H1 (cell line): ENCODE results near the gene MX1. TPM values are rescaled to one million over a fixed set of nuclear protein-coding genes. Genes with fewer than 3 reads are reported as not detected.

Experiments used
- CTCF ChIA-PET: fragments of 300-600 bp; sonication (Branson Sonifier 250); formaldehyde crosslinking; loops from one replicate; lab custom pipeline; 2021; ENCODE audit not compliant: partially characterized antibody; lab: Charles Lee
- POLR2A ChIA-PET: fragments of 300-600 bp; sonication (Branson Sonifier 250); formaldehyde crosslinking; loops from one replicate; lab custom pipeline; 2021; ENCODE audit warnings: inconsistent platforms; ENCODE audit not compliant: partially characterized antibody; lab: Charles Lee
- DNase-seq, 2 experiments: peaks; one replicate each; pipeline versions ENCODE4 v3.0.0 to v3.0.0-alpha.2; 2010 to 2022; ENCODE audit warnings: low spot score in 2 of 2, low read depth in 1 of 2, mixed read lengths in 1 of 2
- FAIRE-seq: peaks from 2 replicates; lab custom pipeline; 2011; peaks lifted over from hg19 to GRCh38; lab: Jason Lieb, UNC
- H2AFZ ChIP-seq: 2 replicates; pipeline ENCODE4 v1.8.1; 2012; ENCODE audit warnings: low read length, inconsistent platforms
- H2AK5ac ChIP-seq: 2 replicates; pipeline ENCODE4 v1.6.1; 2013; ENCODE audit warnings: low read depth, low read length
- H2BK120ac ChIP-seq: replicated peaks from 2 replicates; pipeline ENCODE3; 2013; ENCODE audit warnings: low read depth, low read length, inconsistent platforms
- H2BK12ac ChIP-seq: 2 replicates; pipeline ENCODE4 v1.6.1; 2013; ENCODE audit warnings: low read depth, low read length
- H2BK15ac ChIP-seq: 2 replicates; pipeline ENCODE4 v1.6.1; 2013; ENCODE audit warnings: low read length
- H2BK20ac ChIP-seq: 2 replicates; pipeline ENCODE4 v1.6.1; 2013; ENCODE audit warnings: low read length
- H2BK5ac ChIP-seq: 2 replicates; pipeline ENCODE4 v1.6.1; 2013; ENCODE audit warnings: low read depth, low read length
- H3K14ac ChIP-seq: 2 replicates; pipeline ENCODE4 v1.6.1; 2013; ENCODE audit warnings: inconsistent platforms; ENCODE audit not compliant: insufficient read length
- H3K18ac ChIP-seq: 2 replicates; pipeline ENCODE4 v1.6.1; 2013; ENCODE audit warnings: low read length; ENCODE audit errors: extremely low read depth
- H3K23ac ChIP-seq: 2 replicates; pipeline ENCODE4 v1.6.1; 2013; ENCODE audit warnings: inconsistent platforms; ENCODE audit not compliant: insufficient read length
- H3K23me2 ChIP-seq: 2 replicates; pipeline ENCODE4 v1.6.1; 2013; ENCODE audit warnings: low read depth, low read length
- H3K27ac ChIP-seq: 2 replicates; pipeline ENCODE4 v1.6.1; 2011; ENCODE audit warnings: low read depth, low read length, inconsistent platforms
- H3K27me3 ChIP-seq, 4 experiments: replicated peaks in 1 of 4; 1 replicate in 1 of 4; 2 replicates in 3 of 4; pipeline versions ENCODE4 v1.6.1 to v1.8.1; 2011 to 2013; ENCODE audit warnings: low read length in 3 of 4, mild to moderate bottlenecking in 3 of 4, inconsistent platforms in 2 of 4, mixed read lengths in 2 of 4, moderate library complexity in 1 of 4; ENCODE audit not compliant: control insufficient read depth in 3 of 4, insufficient read depth in 3 of 4; ENCODE audit errors: extremely low read depth in 1 of 4
- H3K36me3 ChIP-seq, 4 experiments: 2 replicates each; pipeline versions ENCODE4 v1.6.1 to v1.8.1; 2011 to 2013; ENCODE audit warnings: mild to moderate bottlenecking in 4 of 4, low read length in 3 of 4, moderate library complexity in 2 of 4, control low read depth in 1 of 4, inconsistent platforms in 1 of 4; ENCODE audit not compliant: insufficient read depth in 4 of 4, control insufficient read depth in 2 of 4
- H3K4ac ChIP-seq: replicated peaks from 2 replicates; pipeline ENCODE3; 2013; ENCODE audit warnings: low read length, low read depth, mixed read lengths, inconsistent platforms; ENCODE audit not compliant: insufficient read length
- H3K4me1 ChIP-seq, 4 experiments: replicated peaks in 1 of 4; 1 replicate in 1 of 4; 2 replicates in 3 of 4; pipeline versions ENCODE4 v1.6.1 to v1.8.1; 2011 to 2013; ENCODE audit warnings: low read length in 3 of 4, inconsistent platforms in 2 of 4, mixed read lengths in 1 of 4; ENCODE audit not compliant: insufficient read depth in 4 of 4, control insufficient read depth in 3 of 4
- H3K4me2 ChIP-seq, 2 experiments: 2 replicates each; pipeline versions ENCODE4 v1.6.1 to v1.8.1; 2011 to 2013; ENCODE audit warnings: low read depth in 2 of 2, low read length in 2 of 2, control low read depth in 1 of 2, inconsistent platforms in 1 of 2, mild to moderate bottlenecking in 1 of 2; ENCODE audit not compliant: insufficient read depth in 1 of 2
- H3K4me3 ChIP-seq, 4 experiments: fragments of 200-600, 300-600 bp in 1 of 4; sonication (generic), shearing (Covaris generic), sonication (Bioruptor Twin) in 1 of 4; 2 replicates each; pipeline versions ENCODE4 v1.5.1 to v1.8.1; 2011 to 2016; ENCODE audit warnings: low read length in 4 of 4, low read depth in 3 of 4, control low read depth in 2 of 4, inconsistent platforms in 2 of 4, mild to moderate bottlenecking in 2 of 4, mixed read lengths in 1 of 4, moderate library complexity in 1 of 4; ENCODE audit not compliant: insufficient read depth in 2 of 4; ENCODE audit errors: extremely low read depth in 1 of 4
- H3K56ac ChIP-seq: replicated peaks from 2 replicates; pipeline ENCODE3; 2013; ENCODE audit warnings: low read depth, mild to moderate bottlenecking, mixed read lengths, low read length, inconsistent platforms; ENCODE audit not compliant: insufficient read length
- H3K79me1 ChIP-seq: 2 replicates; pipeline ENCODE4 v1.6.1; 2013; ENCODE audit warnings: low read depth, low read length, control low read depth
- H3K79me2 ChIP-seq, 2 experiments: 2 replicates each; pipeline versions ENCODE4 v1.6.1 to v1.8.1; 2012 to 2013; ENCODE audit warnings: low read length in 2 of 2, mild to moderate bottlenecking in 2 of 2, inconsistent platforms in 1 of 2; ENCODE audit not compliant: insufficient read depth in 2 of 2, control insufficient read depth in 1 of 2
- H3K9ac ChIP-seq, 4 experiments: replicated peaks in 1 of 4; 1 replicate in 1 of 4; 2 replicates in 3 of 4; pipeline versions ENCODE4 v1.6.1 to v1.8.1; 2011 to 2013; ENCODE audit warnings: low read depth in 3 of 4, low read length in 3 of 4, control low read depth in 2 of 4, mild to moderate bottlenecking in 2 of 4, moderate library complexity in 2 of 4, inconsistent platforms in 1 of 4; ENCODE audit errors: extremely low read depth in 1 of 4
- H3K9me3 ChIP-seq, 2 experiments: 2 replicates each; pipeline versions ENCODE4 v1.6.1 to v1.8.1; 2012 to 2013; ENCODE audit warnings: mild to moderate bottlenecking in 2 of 2, moderate library complexity in 2 of 2, control low read depth in 1 of 2, inconsistent platforms in 1 of 2, low read depth in 1 of 2, low read length in 1 of 2, mixed read lengths in 1 of 2; ENCODE audit not compliant: insufficient read depth in 2 of 2
- H4K20me1 ChIP-seq, 2 experiments: replicated peaks in 1 of 2; 2 replicates each; pipeline versions ENCODE3 to v1.8.1; 2011 to 2013; ENCODE audit warnings: inconsistent platforms in 2 of 2, low read length in 2 of 2, mild to moderate bottlenecking in 1 of 2; ENCODE audit not compliant: insufficient read depth in 2 of 2, control insufficient read depth in 1 of 2
- H4K5ac ChIP-seq: 2 replicates; pipeline ENCODE4 v1.6.1; 2013; ENCODE audit warnings: low read length, low read depth, mixed read lengths, inconsistent platforms; ENCODE audit not compliant: insufficient read length
- H4K8ac ChIP-seq: 2 replicates; pipeline ENCODE4 v1.8.0; 2013; ENCODE audit warnings: mild to moderate bottlenecking, moderate library complexity, low read length, inconsistent platforms; ENCODE audit not compliant: insufficient read depth; ENCODE audit errors: extremely low read depth
- H4K91ac ChIP-seq: replicated peaks from 2 replicates; pipeline ENCODE3; 2013; ENCODE audit warnings: low read length, mixed read lengths, inconsistent platforms; ENCODE audit not compliant: insufficient read length
- ASH2L ChIP-seq: fragments of 200-600, 300-600 bp; sonication (generic); IDR thresholded peaks from one replicate; pipeline ENCODE4 v1.7.1; 2017; ENCODE audit warnings: low read length
- BACH1 ChIP-seq: IDR thresholded peaks from 2 replicates; pipeline ENCODE4 v1.6.1; 2012; ENCODE audit warnings: low read length, improper control_type of control experiment
- HDAC6 ChIP-seq: IDR thresholded peaks from one replicate; pipeline ENCODE4 v1.7.1; 2012; ENCODE audit warnings: low read depth, mild to moderate bottlenecking, inconsistent platforms, low read length, moderate library complexity
- PHF8 ChIP-seq: fragments of 200-600 bp; sonication (generic); conservative IDR thresholded peaks from 2 replicates; pipeline ENCODE4 v1.7.1; 2012; ENCODE audit warnings: low read depth, mild to moderate bottlenecking, inconsistent platforms, low read length, moderate library complexity
- SAP30 ChIP-seq: fragments of 300-600 bp; sonication (generic); IDR thresholded peaks from 2 replicates; pipeline ENCODE4 v1.7.1; 2012; ENCODE audit warnings: low read length, moderate library complexity, mild to moderate bottlenecking, inconsistent platforms; ENCODE audit not compliant: insufficient read depth, insufficient replicate concordance
- SP2 ChIP-seq: IDR thresholded peaks from 2 replicates; pipeline ENCODE4 v1.6.1; 2012; ENCODE audit warnings: mild to moderate bottlenecking, low read length, inconsistent platforms
- TEAD4 ChIP-seq: IDR thresholded peaks from 2 replicates; pipeline ENCODE4 v1.6.1; 2012; ENCODE audit warnings: low read depth, low read length, inconsistent platforms, mixed read lengths
- WGBS, 2 experiments: shearing (Covaris generic) in 1 of 2; methylation state at CpG; one replicate each; pipeline versions ENCODE4 v1.1.6 to v1.1.7; 2013 to 2015; ENCODE audit warnings: low lambda C conversion rate in 2 of 2, mixed read lengths in 2 of 2, inconsistent platforms in 1 of 2, low coverage in 1 of 2, missing lambda C conversion rate in 1 of 2; ENCODE audit not compliant: insufficient replicate concordance in 2 of 2, insufficient coverage in 1 of 2, insufficient read length in 1 of 2; ENCODE audit errors: extremely low coverage in 1 of 2, missing lambda C conversion rate in 1 of 2; 5-methylcytosine and 5-hydroxymethylcytosine counted together
- polyA plus RNA-seq, 7 experiments: library from polyadenylated mRNA; depleted of rRNA in 3 of 7; stranded (reverse) in 5 of 7; unstranded in 2 of 7; fragments of >200 nt in 5 of 7; fragments of 200-250 nt in 2 of 7; gene quantifications; 1 replicate in 5 of 7; 2 replicates in 1 of 7; 4 replicates in 1 of 7; pipeline versions ENCODE4 v1.2.1 to v1.2.3, GENCODE V29; 2011 to 2013; ENCODE audit warnings: missing spikeins in 2 of 7, mixed read lengths in 2 of 7
- total RNA-seq: library from RNA; stranded (reverse); fragmentation: NEBNext Ultra II Directional; extraction: Animal tissue kit (Norgen Biotek cat#: 25700); gene quantifications from 2 replicates; pipeline ENCODE4 v1.2.1, GENCODE V29; 2021
- TF ChIP-seq, protein P1 (sequence below): IDR thresholded peaks from 2 replicates; pipeline ENCODE4 v1.6.1; 2012; ENCODE audit warnings: inconsistent platforms
- TF ChIP-seq, protein P2 (sequence below): IDR thresholded peaks from 2 replicates; pipeline ENCODE4 v1.6.1; 2012; ENCODE audit warnings: inconsistent platforms
- TF ChIP-seq, protein P3 (sequence below): IDR thresholded peaks from 2 replicates; pipeline ENCODE4 v1.6.1; 2011; ENCODE audit warnings: low read length, improper control_type of control experiment

MX1 gene
- total and polyA plus RNA-seq, 2 of the 8 experiments (the other 6 are each of a cell fraction or from before 2014, with no cell fraction given): 3.8 to 5.7 TPM

DNA sequence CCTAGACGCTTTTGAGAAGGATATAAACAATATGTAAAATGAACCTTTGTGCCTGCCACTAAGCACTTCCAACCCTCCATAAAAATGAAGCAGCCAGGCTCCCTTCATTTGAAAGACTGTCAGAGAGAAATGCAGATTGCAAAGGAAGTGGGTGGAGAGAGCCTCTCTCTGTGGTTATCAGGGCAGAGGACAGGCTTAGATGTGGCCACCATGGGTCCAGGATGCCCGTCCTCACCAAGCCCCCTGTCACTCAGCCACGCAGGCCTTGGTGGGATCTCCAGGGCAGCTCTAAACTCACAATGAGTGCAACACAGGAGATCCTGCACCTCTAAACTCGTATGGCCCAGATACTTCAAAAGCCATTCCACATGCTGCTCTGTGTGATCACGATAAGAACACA is 44.0 kb downstream of the MX1 start:
- Histone ChIP-seq H3K79me2 (no peaks in the 10 kb centered on the region), H3K4me2 (no peak overlapping the region), H2AFZ (no peak overlapping the region), H2AK5ac (no peak overlapping the region), H4K5ac (no peak overlapping the region), H3K4me3 (no peak overlapping the region), H2BK120ac (no peak overlapping the region), H3K79me1 (no peaks in the 10 kb centered on the region), H3K23ac (no peak overlapping the region), H3K18ac (no peak overlapping the region), H2BK12ac (no peak overlapping the region), H3K23me2 (no peaks in the 10 kb centered on the region; the same call in 1 of the 2 replicates), H3K9ac (no peak overlapping the region), H3K4me1 (no peaks in the 10 kb centered on the region; a peak in 1 of 7 replicates), H2BK5ac (no peak overlapping the region), H4K91ac (no peak overlapping the region), H3K56ac (no peak overlapping the region), H4K20me1 (peaks cover 0 to 2% of the 10 kb centered on the region in 2 experiments), H3K36me3 (peaks cover 4 to 20% (median 12%) of the 10 kb centered on the region in 4 experiments; a peak in 7 of 8 replicates), H3K27ac (no peak overlapping the region), H2BK15ac (no peak overlapping the region), H3K9me3 (no peaks in the 10 kb centered on the region; a peak in 1 of 4 replicates), H3K14ac (no peak overlapping the region), H3K4ac (no peak overlapping the region), H4K8ac (no peak overlapping the region), H3K27me3 (no peaks in the 10 kb centered on the region), H2BK20ac (no peak overlapping the region)
- WGBS, 2 experiments: 68% methylated on average over 5 of the region's 5 CpGs; no CpG with 5 or more reads in 1 of the 2 experiments
- ChIA-PET POLR2A (interaction anchor here (1.0 to 2.2 kb wide), 3 partner anchors 8 to 17 kb away, joined by 3 to 7 read pairs (median 4); no protein-coding TSS in a partner anchor), CTCF (interaction anchor here (0.6 kb wide), 1 partner anchor 108 kb away, joined by 3 read pairs; the partner anchor contains the start of gene MX2)
- no peak for DNase-seq
- FAIRE-seq: no peak
- TF ChIP-seq HDAC6 (no peak), SP2 (no peak), BACH1 (no peak), TEAD4 (no peak), SAP30 (no peak), ASH2L (no peak), PHF8 (no peak)
- TF ChIP-seq, protein P1, sequence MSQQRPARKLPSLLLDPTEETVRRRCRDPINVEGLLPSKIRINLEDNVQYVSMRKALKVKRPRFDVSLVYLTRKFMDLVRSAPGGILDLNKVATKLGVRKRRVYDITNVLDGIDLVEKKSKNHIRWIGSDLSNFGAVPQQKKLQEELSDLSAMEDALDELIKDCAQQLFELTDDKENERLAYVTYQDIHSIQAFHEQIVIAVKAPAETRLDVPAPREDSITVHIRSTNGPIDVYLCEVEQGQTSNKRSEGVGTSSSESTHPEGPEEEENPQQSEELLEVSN: no peak
- TF ChIP-seq, protein P2, sequence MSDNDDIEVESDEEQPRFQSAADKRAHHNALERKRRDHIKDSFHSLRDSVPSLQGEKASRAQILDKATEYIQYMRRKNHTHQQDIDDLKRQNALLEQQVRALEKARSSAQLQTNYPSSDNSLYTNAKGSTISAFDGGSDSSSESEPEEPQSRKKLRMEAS: no peak
- TF ChIP-seq, protein P3, sequence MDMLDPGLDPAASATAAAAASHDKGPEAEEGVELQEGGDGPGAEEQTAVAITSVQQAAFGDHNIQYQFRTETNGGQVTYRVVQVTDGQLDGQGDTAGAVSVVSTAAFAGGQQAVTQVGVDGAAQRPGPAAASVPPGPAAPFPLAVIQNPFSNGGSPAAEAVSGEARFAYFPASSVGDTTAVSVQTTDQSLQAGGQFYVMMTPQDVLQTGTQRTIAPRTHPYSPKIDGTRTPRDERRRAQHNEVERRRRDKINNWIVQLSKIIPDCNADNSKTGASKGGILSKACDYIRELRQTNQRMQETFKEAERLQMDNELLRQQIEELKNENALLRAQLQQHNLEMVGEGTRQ: no peak
